ENCODE results near the gene TTC7B. TPM values are rescaled to one million over a fixed set of nuclear protein-coding genes. Genes with fewer than 3 reads are reported as not detected.

Gene TTC7B
- total and polyA plus RNA-seq, 2 experiments from 2014 or later, result 7.9 to 28.6 TPM

DNA sequence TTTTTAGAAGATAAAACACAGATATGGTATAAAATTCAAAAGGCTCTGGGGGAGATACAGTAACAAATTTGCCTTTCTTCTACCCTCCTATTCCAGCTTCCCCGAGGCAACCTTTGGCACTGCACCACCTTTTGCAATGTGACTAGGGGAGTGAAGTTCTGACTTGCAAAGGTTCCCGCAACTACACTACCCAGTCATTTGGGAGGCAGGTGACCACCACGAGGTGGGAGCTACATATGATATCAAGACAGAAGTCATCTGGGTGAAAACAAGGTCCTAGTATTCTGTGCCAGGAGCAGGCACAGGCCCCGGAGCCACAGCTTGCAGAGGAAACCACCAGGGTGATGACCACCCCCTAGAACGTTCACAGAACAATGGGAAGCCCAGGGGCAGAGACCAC lies 141.5 kb downstream of the TTC7B start (continued):
- TF ChIP-seq CREB1 (CRISPR knock-in tag; IDR thresholded peaks at IDR 0.05; ENCODE audit: low read depth), result no peak
- no peak for TF ChIP-seq ZNF331 (CRISPR knock-in tag; IDR thresholded peaks at IDR 0.05; ENCODE audit: low read depth)
- TF ChIP-seq JUNB (IDR thresholded peaks at IDR 0.05; ENCODE audit: unreplicated experiment), result no peak
- no peak for TF ChIP-seq STAT1 (IDR thresholded peaks at IDR 0.05; ENCODE audit: unreplicated experiment)
- TF ChIP-seq, protein P1, sequence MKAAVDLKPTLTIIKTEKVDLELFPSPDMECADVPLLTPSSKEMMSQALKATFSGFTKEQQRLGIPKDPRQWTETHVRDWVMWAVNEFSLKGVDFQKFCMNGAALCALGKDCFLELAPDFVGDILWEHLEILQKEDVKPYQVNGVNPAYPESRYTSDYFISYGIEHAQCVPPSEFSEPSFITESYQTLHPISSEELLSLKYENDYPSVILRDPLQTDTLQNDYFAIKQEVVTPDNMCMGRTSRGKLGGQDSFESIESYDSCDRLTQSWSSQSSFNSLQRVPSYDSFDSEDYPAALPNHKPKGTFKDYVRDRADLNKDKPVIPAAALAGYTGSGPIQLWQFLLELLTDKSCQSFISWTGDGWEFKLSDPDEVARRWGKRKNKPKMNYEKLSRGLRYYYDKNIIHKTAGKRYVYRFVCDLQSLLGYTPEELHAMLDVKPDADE (IDR thresholded peaks at IDR 0.05), result no peak
- no peak for TF ChIP-seq NANOG (IDR thresholded peaks at IDR 0.05; ENCODE audit: borderline replicate concordance)
- no peak for TF ChIP-seq EZH2 (IDR thresholded peaks at IDR 0.05; ENCODE audit: low read depth, unreplicated experiment)
- TF ChIP-seq, protein P2, sequence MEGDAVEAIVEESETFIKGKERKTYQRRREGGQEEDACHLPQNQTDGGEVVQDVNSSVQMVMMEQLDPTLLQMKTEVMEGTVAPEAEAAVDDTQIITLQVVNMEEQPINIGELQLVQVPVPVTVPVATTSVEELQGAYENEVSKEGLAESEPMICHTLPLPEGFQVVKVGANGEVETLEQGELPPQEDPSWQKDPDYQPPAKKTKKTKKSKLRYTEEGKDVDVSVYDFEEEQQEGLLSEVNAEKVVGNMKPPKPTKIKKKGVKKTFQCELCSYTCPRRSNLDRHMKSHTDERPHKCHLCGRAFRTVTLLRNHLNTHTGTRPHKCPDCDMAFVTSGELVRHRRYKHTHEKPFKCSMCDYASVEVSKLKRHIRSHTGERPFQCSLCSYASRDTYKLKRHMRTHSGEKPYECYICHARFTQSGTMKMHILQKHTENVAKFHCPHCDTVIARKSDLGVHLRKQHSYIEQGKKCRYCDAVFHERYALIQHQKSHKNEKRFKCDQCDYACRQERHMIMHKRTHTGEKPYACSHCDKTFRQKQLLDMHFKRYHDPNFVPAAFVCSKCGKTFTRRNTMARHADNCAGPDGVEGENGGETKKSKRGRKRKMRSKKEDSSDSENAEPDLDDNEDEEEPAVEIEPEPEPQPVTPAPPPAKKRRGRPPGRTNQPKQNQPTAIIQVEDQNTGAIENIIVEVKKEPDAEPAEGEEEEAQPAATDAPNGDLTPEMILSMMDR (conservative IDR thresholded peaks at IDR 0.05; ENCODE audit: low read depth in 2 of 2), result no peak

DNA sequence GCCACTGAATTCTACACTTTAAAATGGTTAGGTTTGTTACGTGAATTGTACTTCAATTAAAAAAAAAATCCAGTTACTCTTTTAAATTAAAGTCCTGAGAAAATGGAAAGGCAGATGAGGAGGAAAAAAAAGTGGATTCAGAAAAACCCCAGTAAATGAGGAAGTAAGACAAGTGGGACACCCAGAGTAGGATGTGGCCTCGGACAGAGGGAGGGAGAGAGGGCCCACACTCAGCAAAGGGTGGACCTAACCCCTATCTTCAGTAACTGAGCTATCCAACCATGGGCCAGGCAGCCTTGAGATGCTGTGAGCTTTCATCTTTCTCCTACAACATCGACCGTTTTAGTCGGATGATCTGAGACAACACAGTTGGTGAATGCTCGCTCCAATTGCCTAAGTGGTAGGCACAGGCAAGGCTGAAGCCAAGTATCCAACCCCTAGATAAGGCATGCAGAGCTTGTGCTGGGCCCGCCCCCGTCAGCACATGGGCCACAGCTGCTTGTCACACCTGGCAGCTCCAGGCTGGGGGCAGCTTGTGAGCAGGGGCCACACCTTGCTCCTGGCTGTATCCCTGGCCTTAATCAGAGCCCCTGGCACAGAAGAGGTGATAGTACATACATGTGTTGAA lies 142.1 kb downstream of the TTC7B start:
- Histone ChIP-seq H3K79me2 (replicated peaks; ENCODE audit: insufficient read depth) (no peaks in the 10 kb centered on the region), H3K4me3 (no peak overlapping the region), H3K27ac (ENCODE audit: low read depth) (no peak overlapping the region), H3K4me1 (ENCODE audit: insufficient read depth) (no peaks in the 10 kb centered on the region), H3K36me3 (ENCODE audit: insufficient read depth) (no peaks in the 10 kb centered on the region), H3K27me3 (ENCODE audit: insufficient read depth) (no peaks in the 10 kb centered on the region), H3K4me2 (no peak overlapping the region), H4K20me1 (replicated peaks; ENCODE audit: insufficient read depth) (no peaks in the 10 kb centered on the region), H3K9me2 (ENCODE audit: insufficient read depth) (peaks cover 8% of the 10 kb centered on the region; the same call in 1 of the 2 replicates), H3F3A (replicated peaks; ENCODE audit: low read depth) (no peaks in the 10 kb centered on the region), H2AFZ (no peak overlapping the region)
- Mint-ChIP-seq H3K4me1 (0 out of 3 replicates have a peak, but pooled peaks cover 3% of the 10 kb centered on the region), H3K27ac (no peak overlapping the region), H3K9me3 (no peaks in the 10 kb centered on the region; the same call in 2 of the 3 replicates), H3K36me3 (ENCODE audit: low read depth) (peaks cover 9% of the 10 kb centered on the region), H3K4me3 (no peak overlapping the region), H3K27me3 (ENCODE audit: insufficient read depth, low read depth, poor library complexity) (no peaks in the 10 kb centered on the region)
- ATAC-seq, result peak; percentile 39; the same call in 2 of the 3 replicates
- no peak for DNase-seq (ENCODE audit: low spot score)
- TF ChIP-seq ZNF331 (CRISPR knock-in tag; IDR thresholded peaks at IDR 0.05; ENCODE audit: low read depth) (no peak), EZH2 (IDR thresholded peaks at IDR 0.05; ENCODE audit: low read depth, unreplicated experiment) (no peak), POLR2AphosphoS5 (IDR thresholded peaks at IDR 0.05; ENCODE audit: low read depth) (no peak), NANOG (IDR thresholded peaks at IDR 0.05; ENCODE audit: borderline replicate concordance) (no peak), ZNF114 (CRISPR knock-in tag; IDR thresholded peaks at IDR 0.05) (no peak), CREB1 (CRISPR knock-in tag; IDR thresholded peaks at IDR 0.05; ENCODE audit: low read depth) (no peak)
- TF ChIP-seq, protein P1 (IDR thresholded peaks at IDR 0.05), result no peak
- TF ChIP-seq, protein P3, sequence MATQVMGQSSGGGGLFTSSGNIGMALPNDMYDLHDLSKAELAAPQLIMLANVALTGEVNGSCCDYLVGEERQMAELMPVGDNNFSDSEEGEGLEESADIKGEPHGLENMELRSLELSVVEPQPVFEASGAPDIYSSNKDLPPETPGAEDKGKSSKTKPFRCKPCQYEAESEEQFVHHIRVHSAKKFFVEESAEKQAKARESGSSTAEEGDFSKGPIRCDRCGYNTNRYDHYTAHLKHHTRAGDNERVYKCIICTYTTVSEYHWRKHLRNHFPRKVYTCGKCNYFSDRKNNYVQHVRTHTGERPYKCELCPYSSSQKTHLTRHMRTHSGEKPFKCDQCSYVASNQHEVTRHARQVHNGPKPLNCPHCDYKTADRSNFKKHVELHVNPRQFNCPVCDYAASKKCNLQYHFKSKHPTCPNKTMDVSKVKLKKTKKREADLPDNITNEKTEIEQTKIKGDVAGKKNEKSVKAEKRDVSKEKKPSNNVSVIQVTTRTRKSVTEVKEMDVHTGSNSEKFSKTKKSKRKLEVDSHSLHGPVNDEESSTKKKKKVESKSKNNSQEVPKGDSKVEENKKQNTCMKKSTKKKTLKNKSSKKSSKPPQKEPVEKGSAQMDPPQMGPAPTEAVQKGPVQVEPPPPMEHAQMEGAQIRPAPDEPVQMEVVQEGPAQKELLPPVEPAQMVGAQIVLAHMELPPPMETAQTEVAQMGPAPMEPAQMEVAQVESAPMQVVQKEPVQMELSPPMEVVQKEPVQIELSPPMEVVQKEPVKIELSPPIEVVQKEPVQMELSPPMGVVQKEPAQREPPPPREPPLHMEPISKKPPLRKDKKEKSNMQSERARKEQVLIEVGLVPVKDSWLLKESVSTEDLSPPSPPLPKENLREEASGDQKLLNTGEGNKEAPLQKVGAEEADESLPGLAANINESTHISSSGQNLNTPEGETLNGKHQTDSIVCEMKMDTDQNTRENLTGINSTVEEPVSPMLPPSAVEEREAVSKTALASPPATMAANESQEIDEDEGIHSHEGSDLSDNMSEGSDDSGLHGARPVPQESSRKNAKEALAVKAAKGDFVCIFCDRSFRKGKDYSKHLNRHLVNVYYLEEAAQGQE (IDR thresholded peaks at IDR 0.05; ENCODE audit: unreplicated experiment), result no peak

Measured in GM23338 (cell line).